Breast epithelium (tissue), 3 donors: ENCODE measurements around the gene GAST.

Source experiments
- POLR2A ChIP-seq: fragments of 450-650 bp; IDR thresholded peaks from one replicate; pipeline ENCODE4 v1.6.1; 2016; ENCODE audit warnings: antibody characterized with exemption, mild to moderate bottlenecking, moderate library complexity
- POLR2AphosphoS5 ChIP-seq, 3 donors: sonication (generic); formaldehyde crosslinking; IDR thresholded peaks; one replicate each; pipeline ENCODE4 v1.6.1; 2017; ENCODE audit warnings: antibody characterized with exemption in 3 of 3
- TF ChIP-seq, protein P1 (sequence below), 3 donors: fragments of 450-650 bp; IDR thresholded peaks; one replicate each; pipeline ENCODE4 v1.5.1; 2016 to 2017; ENCODE audit warnings: antibody characterized with exemption in 3 of 3, mild to moderate bottlenecking in 3 of 3, moderate library complexity in 3 of 3

DNA sequence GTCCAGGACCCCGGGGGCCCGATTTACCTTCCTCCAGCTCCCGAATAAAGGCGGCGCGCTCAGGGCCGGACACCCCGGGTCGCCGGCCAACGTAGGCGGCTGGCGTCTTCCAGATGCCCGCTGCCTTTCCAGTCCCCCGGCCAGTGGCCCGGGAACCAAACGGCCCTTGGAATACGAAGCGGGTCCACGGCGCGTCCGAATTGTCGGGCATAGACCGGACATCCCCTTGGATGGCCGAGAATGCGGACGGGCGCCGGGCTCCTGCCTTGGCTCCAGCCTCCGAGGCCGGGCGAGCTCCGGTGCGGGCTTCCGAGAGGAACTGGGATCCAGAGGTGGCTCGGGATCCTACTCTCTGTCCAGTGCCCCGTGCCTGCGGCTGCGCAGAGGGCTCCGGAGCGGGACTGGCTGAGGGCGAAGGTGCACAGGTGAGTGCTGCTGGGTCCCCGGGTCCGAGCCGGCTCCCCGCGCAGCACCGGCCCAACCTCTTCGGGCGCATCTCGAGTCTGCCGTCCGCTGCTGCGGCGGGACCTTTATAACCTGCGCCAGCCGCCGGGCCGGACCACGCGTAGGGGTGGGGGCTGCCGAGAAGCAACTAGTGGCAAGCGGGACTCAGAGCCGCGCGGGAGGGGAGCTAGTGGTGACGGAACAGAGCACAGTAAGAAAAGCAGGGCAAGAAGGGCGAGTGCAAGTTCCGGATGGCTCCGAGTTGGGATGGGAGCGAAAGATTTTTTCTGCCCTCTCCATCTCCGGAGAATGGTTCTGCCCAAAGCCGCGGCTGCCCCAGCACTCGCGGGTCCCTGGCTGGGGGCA is 22.2 kb downstream of the GAST start, which contains the start of gene HAP1:
- TF ChIP-seq POLR2A (no peak), POLR2AphosphoS5 (IDR thresholded peaks at IDR 0.05) (peak in 1 of 3 donors; percentile 14)
- TF ChIP-seq, protein P1, sequence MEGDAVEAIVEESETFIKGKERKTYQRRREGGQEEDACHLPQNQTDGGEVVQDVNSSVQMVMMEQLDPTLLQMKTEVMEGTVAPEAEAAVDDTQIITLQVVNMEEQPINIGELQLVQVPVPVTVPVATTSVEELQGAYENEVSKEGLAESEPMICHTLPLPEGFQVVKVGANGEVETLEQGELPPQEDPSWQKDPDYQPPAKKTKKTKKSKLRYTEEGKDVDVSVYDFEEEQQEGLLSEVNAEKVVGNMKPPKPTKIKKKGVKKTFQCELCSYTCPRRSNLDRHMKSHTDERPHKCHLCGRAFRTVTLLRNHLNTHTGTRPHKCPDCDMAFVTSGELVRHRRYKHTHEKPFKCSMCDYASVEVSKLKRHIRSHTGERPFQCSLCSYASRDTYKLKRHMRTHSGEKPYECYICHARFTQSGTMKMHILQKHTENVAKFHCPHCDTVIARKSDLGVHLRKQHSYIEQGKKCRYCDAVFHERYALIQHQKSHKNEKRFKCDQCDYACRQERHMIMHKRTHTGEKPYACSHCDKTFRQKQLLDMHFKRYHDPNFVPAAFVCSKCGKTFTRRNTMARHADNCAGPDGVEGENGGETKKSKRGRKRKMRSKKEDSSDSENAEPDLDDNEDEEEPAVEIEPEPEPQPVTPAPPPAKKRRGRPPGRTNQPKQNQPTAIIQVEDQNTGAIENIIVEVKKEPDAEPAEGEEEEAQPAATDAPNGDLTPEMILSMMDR (IDR thresholded peaks at IDR 0.05), result no peak
